AG20443 (cell line): ENCODE data around the gene DAB2IP.
"Not testable (repeated sequence)": the region's sequence is repeated elsewhere in the genome, so short reads cannot be mapped to it uniquely, and the experiment has no call there.

Experiments
- DNase-seq: peaks from one replicate; pipeline ENCODE4 v3.0.0; 2012; ENCODE audit warnings: low spot score, mixed read lengths

Gene DAB2IP

GRCh38 chr9:121651295-121652020 lies at the start of gene DAB2IP:
DAB2IP (plus strand) TSS chr9:121651634; CDS start chr9:121651776, 142 bp downstream.
- peak; percentile 64 for DNase-seq

DNA sequence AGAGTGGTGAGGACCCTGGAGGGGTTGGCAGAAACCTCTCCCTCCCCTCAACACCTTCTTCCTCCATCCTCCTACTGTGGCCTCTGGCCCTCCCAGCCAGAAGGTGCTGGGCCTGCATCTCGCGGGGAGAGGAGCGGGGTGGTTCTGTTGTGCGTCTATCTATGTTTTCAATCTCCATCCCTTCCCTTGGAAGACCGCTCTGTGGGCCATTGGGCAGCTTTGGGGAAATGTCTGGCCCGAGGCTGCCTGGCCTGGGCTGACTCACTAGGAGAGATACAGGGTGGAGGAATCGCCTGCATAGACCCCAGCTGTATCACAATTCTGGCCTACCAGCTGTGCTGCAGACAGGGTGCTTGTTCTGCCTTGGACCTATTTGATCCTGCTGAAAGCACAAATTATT lies 48.4 kb upstream of the DAB2IP start:
- DNase-seq = no peak

DNA sequence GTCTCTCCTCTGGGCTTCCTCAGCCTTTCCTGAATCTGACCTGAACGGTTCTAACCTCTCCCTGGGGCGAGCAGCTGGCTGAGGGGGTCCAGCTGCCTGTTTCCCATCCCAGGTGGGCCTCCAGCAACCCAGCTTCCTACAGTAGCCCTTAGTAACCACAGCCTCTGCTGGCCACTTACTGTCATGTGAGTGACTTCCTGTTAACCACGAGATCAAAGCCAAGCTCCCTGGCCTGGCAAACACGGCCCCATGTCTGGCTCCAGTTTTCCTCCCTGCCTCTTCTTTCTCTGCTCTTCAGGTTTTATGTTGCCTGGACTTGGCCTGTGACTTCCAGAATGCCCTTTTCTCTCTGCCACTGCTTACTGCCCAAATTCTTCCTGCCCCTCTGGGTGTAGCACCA lies 47.2 kb upstream of the DAB2IP start:
- DNase-seq = no peak

DNA sequence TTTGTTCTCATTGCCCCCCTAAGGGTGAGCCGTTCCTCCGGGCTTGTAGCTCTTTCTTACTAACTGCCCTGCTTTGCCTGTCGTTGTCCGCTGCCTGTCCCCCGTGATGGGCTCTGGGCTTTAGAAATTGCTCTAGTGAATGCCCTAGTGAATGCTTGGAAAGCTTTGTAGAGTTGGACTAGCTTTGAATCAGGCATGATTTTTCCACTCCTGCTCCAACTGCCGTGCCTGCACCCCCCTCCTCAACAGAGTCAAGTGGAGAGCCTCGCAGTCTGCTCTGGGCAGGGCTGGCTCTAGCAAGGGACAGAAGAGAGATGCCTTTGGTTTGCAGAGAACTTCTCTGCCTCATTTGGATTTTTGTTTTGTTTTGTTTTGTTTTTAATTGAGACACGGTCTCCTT lies 46.8 kb upstream of the DAB2IP start:
- no peak for DNase-seq

GRCh38 chr9:121607434-121608167 lies 43.8 kb upstream of the DAB2IP start:
- peak; percentile 32 for DNase-seq

GRCh38 chr9:121608168-121608853 lies 43.1 kb upstream of the DAB2IP start:
- DNase-seq = no peak

GRCh38 chr9:121609822-121610637 lies 41.4 kb upstream of the DAB2IP start:
- peak; percentile 34 for DNase-seq

DNA sequence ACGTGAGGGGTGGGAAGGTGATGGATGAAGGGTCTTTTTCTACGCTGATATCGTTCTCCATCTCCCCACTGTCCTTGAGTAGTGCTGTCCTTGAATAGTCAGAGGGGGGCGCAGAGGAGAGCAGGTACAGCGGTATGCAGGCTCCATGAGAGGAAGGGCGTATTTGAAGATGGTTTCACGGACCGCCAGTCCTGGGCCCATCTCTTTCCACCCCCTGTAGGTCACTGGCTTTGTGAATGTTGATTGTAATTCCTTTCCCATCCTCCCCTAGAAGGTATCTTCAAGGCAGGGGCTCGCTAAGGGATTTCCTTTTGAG lies 40.8 kb upstream of the DAB2IP start:
- no peak for DNase-seq

DNA sequence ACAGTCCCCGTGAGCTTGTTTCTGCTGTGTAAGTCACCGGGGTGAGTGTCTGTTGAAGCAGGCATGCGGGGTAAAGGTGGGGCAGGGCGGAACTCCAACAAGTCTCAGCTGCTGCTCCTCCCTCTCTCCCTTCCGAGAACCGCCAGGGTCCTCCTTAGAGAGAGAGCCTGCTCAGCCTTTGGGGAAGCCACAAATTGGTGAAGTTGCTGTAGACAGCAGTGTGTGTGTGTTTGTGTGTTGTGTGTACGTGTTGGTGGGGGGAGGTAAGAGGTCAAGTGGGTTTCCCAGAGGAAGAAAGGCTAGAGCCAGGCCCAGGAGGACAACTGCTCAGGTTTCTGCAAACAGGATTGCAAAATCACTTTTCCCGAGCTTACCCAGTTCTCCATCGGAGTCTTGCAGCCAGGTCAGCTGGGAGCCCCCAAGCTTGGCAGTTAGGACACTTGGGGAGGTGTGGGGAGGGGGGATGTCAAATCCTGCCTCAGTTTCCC lies 38.9 kb upstream of the DAB2IP start:
- no peak for DNase-seq

GRCh38 chr9:121613009-121613752 lies 38.3 kb upstream of the DAB2IP start:
- DNase-seq = no peak

DNA sequence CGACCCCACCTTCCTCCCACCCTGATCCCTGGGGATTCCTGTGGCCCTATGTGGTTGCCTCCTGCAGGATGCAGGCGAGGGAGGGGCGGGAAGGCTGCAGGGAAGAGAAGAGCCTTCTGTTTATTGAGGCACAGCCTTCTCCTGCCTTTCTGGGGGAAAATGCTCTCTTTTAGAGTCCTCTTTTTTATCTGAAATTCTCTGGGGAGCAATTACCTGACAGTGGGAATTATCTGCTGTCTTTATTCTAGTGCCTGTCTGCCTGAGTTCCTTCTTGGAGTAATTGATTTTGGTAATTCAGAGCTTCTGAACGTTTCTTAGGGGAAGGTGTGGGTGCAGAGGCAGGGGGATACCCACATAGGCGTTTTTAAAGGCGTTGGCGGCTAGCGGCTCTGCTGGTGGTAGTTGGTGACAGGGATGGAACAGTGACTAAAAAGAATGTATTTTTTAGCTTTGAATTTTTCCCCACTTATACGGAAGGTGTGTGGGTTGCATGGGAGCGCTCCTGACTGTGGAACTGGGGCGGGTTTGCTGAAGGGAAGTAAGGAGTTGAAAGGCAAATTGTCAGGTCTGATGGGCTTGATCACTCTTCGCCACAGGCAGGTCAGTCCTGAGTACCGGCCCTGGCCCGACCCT lies 35.2 kb upstream of the DAB2IP start:
- DNase-seq = no peak

DNA sequence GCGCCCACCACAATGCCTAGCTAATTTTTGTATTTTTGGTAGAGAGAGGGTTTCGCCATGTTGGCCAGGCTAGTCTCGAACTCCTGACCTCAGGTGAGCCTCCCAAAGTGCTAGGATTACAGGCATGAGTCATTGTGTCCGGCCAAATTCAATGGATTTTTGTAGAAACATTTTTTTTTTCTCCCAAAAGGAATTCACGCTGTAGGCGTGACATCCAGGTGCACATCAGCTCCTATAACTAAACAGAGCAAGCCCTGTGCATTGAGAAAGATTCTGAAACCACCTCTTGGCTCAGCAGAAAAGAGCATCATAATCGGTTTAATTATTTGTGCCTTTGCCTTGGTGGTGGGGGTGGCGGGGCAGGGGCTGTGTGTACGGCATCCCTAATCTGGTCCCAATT lies 32.9 kb upstream of the DAB2IP start:
- no peak for DNase-seq

DNA sequence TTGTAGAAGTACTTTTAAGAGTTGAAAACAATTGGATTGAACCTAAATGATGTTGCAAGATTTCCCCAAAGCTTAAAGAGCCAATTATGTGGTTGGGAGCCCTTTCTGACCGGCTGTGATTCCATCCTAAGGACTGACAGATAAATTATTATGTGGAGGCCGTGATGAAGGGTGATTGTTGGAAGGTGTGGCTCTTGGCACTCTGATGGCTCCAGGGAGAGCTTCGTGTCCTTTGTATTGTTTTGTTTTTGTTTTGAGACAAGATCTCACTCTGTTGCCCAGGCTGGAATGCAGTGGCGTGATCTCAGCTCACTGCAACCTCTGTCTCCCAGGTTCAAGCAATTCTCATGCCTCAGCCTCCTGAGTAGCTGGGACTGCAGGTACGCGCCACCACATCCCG lies 32.5 kb upstream of the DAB2IP start:
- DNase-seq = not testable (repeated sequence)

DNA sequence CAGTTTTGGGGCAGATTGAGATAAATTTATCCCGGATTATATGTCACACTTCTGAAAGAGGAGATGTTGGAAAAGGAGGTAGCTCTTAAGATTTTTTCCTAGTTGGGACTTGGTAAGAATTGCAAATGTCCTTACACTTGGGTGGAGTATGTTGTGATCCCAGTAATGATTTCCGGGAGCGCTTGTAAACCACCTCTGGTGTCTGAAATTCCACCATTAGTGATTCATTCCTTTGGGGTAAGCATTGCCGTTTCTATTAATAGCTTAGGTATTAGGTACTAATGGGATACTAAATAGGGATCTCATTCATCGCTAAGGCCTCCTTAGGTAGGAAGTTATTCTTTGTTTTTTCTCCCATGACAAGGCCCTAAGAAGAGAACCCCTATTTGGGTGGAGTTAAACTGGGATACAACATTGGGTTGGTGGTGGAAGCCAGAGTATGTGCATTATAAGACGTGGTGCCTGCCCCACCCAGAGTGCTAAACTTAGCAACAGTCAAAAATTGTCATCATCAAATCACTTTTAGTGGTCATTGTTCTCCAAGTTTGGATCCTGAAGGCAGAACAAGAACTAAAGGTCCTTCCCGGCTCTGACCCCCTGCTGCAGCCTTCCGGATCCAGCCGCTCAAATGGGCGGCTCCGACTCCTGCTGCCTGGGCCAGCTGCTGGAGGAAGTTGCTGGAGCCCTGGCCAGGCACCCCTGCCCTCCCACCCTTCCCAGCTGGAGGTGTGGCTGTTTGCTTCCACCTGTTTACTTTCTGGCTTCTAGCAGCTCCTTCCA lies 31.7 kb upstream of the DAB2IP start:
- no peak for DNase-seq

GRCh38 chr9:121620325-121620673 lies 31.1 kb upstream of the DAB2IP start:
- DNase-seq = no peak

GRCh38 chr9:121620777-121621449 lies 30.5 kb upstream of the DAB2IP start:
- peak; percentile 51 for DNase-seq

- peak; percentile 58 for DNase-seq
Observed at GRCh38 chr9:121622387-121623203, 28.8 kb upstream of the DAB2IP start.

- not testable (repeated sequence) for DNase-seq
Observed at GRCh38 chr9:121623430-121623829, 28.0 kb upstream of the DAB2IP start.

GRCh38 chr9:121625590-121625989 lies 25.8 kb upstream of the DAB2IP start:
- DNase-seq = no peak
